HEK293 (cell line): Measurements from ENCODE around the gene ARHGAP45.

ENCODE experiments used
- CTCF ChIA-PET: fragments of 350-600 bp; formaldehyde crosslinking; extraction: SDS; loops from one replicate; lab custom pipeline; 2021; ENCODE audit warnings: antibody characterized with exemption; lab: Yijun Ruan, JAX
- POLR2A ChIA-PET: fragments of 300-600 bp; formaldehyde crosslinking; extraction: SDS; loops from one replicate; lab custom pipeline; 2020; ENCODE audit warnings: antibody characterized with exemption, inconsistent platforms; lab: Yijun Ruan, JAX
- H3K27ac ChIP-seq: fragments of 200-500 bp; sonication (Bioruptor generic); 2 replicates; pipeline ENCODE4 v1.5.1; 2014; ENCODE audit warnings: low read depth, low read length, control low read depth, inconsistent platforms; ENCODE audit errors: extremely low read depth
- H3K36me3 ChIP-seq, 2 experiments: fragments of 200-500 bp in 1 of 2; sonication (Bioruptor generic) in 1 of 2; 1 replicate in 1 of 2; 2 replicates in 1 of 2; pipeline ENCODE4 v1.5.1; 2014 to 2017; ENCODE audit warnings: inconsistent platforms in 2 of 2, low read length in 2 of 2; ENCODE audit not compliant: control insufficient read depth in 2 of 2, insufficient read depth in 1 of 2
- H3K4me1 ChIP-seq: fragments of 200-500 bp; sonication (Bioruptor generic); 2 replicates; pipeline ENCODE4 v1.5.1; 2014; ENCODE audit warnings: mild to moderate bottlenecking, low read length, inconsistent platforms; ENCODE audit not compliant: control insufficient read depth, insufficient read depth
- H3K4me3 ChIP-seq: 2 replicates; pipeline ENCODE4 v1.5.1; 2011; ENCODE audit warnings: low read depth, mild to moderate bottlenecking, control low read depth, low read length, moderate library complexity
- H3K9me3 ChIP-seq: fragments of 200-500 bp; sonication (Bioruptor generic); 2 replicates; pipeline ENCODE4 v1.5.1; 2014; ENCODE audit warnings: low read depth, low read length, inconsistent platforms; ENCODE audit not compliant: control insufficient read depth, insufficient read depth
- FEZF1 ChIP-seq: fragments of 450-650 bp; formaldehyde crosslinking; IDR thresholded peaks from 2 replicates; pipeline ENCODE4 v1.5.1; 2016; ENCODE audit warnings: missing biosample characterization, missing genetic modification characterization
- KLF16 ChIP-seq: fragments of 450-650 bp; formaldehyde crosslinking; IDR thresholded peaks from 2 replicates; pipeline ENCODE4 v1.5.1; 2017; ENCODE audit warnings: missing biosample characterization, missing genetic modification characterization
- KLF9 ChIP-seq: fragments of 450-650 bp; formaldehyde crosslinking; IDR thresholded peaks from 2 replicates; pipeline ENCODE4 v1.5.1; 2016; ENCODE audit warnings: missing biosample characterization, missing genetic modification characterization, low read depth
- SALL2 ChIP-seq: fragments of 450-650 bp; formaldehyde crosslinking; IDR thresholded peaks from 2 replicates; pipeline ENCODE4 v1.5.0; 2017; ENCODE audit warnings: missing biosample characterization, mild to moderate bottlenecking, missing genetic modification characterization, borderline replicate concordance
- YY1 ChIP-seq: fragments of 450-650 bp; formaldehyde crosslinking; IDR thresholded peaks from 2 replicates; pipeline ENCODE4 v1.5.1; 2018; ENCODE audit warnings: missing biosample characterization, missing genetic modification characterization
- ZEB2 ChIP-seq: fragments of 450-650 bp; formaldehyde crosslinking; IDR thresholded peaks from 2 replicates; pipeline ENCODE4 v1.5.1; 2016; ENCODE audit warnings: missing biosample characterization, missing genetic modification characterization
- ZIC2 ChIP-seq: fragments of 450-650 bp; formaldehyde crosslinking; IDR thresholded peaks from 2 replicates; pipeline ENCODE4 v1.5.1; 2016; ENCODE audit warnings: missing biosample characterization, missing genetic modification characterization
- ZNF157 ChIP-seq: fragments of 450-650 bp; formaldehyde crosslinking; IDR thresholded peaks from 2 replicates; pipeline ENCODE4 v1.5.1; 2016; ENCODE audit warnings: missing biosample characterization, missing genetic modification characterization
- ZNF2 ChIP-seq: fragments of 450-650 bp; formaldehyde crosslinking; IDR thresholded peaks from 2 replicates; pipeline ENCODE4 v1.5.1; 2016; ENCODE audit warnings: missing biosample characterization, missing genetic modification characterization
- ZNF214 ChIP-seq: fragments of 450-650 bp; formaldehyde crosslinking; IDR thresholded peaks from 2 replicates; pipeline ENCODE4 v1.5.1; 2017; ENCODE audit warnings: missing biosample characterization, mild to moderate bottlenecking, missing genetic modification characterization, borderline replicate concordance
- ZNF239 ChIP-seq: fragments of 450-650 bp; formaldehyde crosslinking; IDR thresholded peaks from 2 replicates; pipeline ENCODE4 v1.5.1; 2016; ENCODE audit warnings: missing biosample characterization, missing genetic modification characterization
- ZNF292 ChIP-seq: fragments of 450-650 bp; formaldehyde crosslinking; IDR thresholded peaks from 2 replicates; pipeline ENCODE4 v1.5.1; 2016; ENCODE audit warnings: low read depth, missing biosample characterization, missing genetic modification characterization, borderline replicate concordance
- ZNF391 ChIP-seq: fragments of 450-650 bp; formaldehyde crosslinking; IDR thresholded peaks from 2 replicates; pipeline ENCODE4 v1.5.1; 2016; ENCODE audit warnings: low read depth, missing biosample characterization, missing genetic modification characterization, borderline replicate concordance
- ZNF600 ChIP-seq: fragments of 450-650 bp; formaldehyde crosslinking; IDR thresholded peaks from 2 replicates; pipeline ENCODE4 v1.5.1; 2016; ENCODE audit warnings: missing biosample characterization, missing genetic modification characterization
- ZNF792 ChIP-seq: fragments of 450-650 bp; formaldehyde crosslinking; IDR thresholded peaks from 2 replicates; pipeline ENCODE4 v1.5.1; 2016; ENCODE audit warnings: missing biosample characterization, missing genetic modification characterization
- TF ChIP-seq, protein P1 (sequence below): fragments of 450-650 bp; formaldehyde crosslinking; IDR thresholded peaks from 2 replicates; pipeline ENCODE4 v1.5.1; 2016; ENCODE audit warnings: missing biosample characterization, missing genetic modification characterization
- TF ChIP-seq, protein P2 (sequence below): fragments of 450-650 bp; formaldehyde crosslinking; IDR thresholded peaks from 2 replicates; pipeline ENCODE4 v1.5.1; 2016; ENCODE audit warnings: missing biosample characterization, missing genetic modification characterization
- TF ChIP-seq, protein P3 (sequence below): fragments of 450-650 bp; formaldehyde crosslinking; IDR thresholded peaks from 2 replicates; pipeline ENCODE4 v1.5.1; 2016; ENCODE audit warnings: missing biosample characterization, missing genetic modification characterization, borderline replicate concordance
- TF ChIP-seq, protein P4 (sequence below): IDR thresholded peaks from 2 replicates; pipeline ENCODE4 v1.6.1; 2011; ENCODE audit warnings: mild to moderate bottlenecking, low read depth, low read length, borderline replicate concordance
- TF ChIP-seq, protein P5 (sequence below): fragments of 450-650 bp; formaldehyde crosslinking; IDR thresholded peaks from 2 replicates; pipeline ENCODE4 v1.5.1; 2016; ENCODE audit warnings: missing biosample characterization, missing genetic modification characterization
- TF ChIP-seq, protein P6 (sequence below): fragments of 450-650 bp; formaldehyde crosslinking; IDR thresholded peaks from 2 replicates; pipeline ENCODE4 v1.5.1; 2016; ENCODE audit warnings: missing biosample characterization, missing genetic modification characterization

The ARHGAP45 gene

DNA sequence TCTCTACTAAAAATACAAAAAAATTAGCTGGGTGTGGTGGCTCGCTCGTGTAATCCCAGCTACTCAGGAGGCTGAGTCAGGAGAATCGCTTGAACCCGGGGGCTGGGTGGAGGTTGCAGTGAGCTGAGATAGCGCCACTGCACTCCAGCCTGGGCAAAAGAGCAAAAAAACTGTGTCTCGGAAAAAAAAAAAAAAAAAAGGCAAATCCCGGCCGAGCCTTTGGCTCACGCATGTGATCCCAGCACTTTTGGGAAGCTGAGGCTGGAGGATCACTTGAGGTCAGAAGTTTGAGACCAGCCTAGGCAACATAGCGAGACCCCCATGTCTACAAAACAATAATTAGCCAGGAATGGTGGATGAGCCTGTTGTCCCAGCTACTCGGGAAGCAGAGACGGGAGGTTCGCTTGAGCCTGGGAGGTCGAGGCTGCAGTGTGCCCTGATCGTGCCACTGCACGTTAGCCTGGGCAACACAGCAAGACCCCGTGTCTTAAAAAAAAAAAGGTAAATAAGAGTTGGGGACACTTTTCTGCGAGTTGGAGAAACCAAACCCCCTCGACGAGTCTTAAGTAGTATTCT lies 36.3 kb downstream of the ARHGAP45 start (continued):
- TF ChIP-seq, protein P1, sequence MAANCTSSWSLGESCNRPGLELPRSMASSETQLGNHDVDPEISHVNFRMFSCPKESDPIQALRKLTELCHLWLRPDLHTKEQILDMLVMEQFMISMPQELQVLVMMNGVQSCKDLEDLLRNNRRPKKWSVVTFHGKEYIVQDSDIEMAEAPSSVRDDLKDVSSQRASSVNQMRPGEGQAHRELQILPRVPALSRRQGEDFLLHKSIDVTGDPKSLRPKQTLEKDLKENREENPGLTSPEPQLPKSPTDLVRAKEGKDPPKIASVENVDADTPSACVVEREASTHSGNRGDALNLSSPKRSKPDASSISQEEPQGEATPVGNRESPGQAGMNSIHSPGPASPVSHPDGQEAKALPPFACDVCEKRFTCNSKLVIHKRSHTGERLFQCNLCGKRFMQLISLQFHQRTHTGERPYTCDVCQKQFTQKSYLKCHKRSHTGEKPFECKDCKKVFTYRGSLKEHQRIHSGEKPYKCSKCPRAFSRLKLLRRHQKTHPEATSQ (tag by site-specific recombination), result peak; percentile 11; the same call in 1 of the 2 replicates
- TF ChIP-seq ZNF239 (tag by site-specific recombination), result no peak
- TF ChIP-seq ZNF391 (tag by site-specific recombination), result peak; percentile 47; the same call in 1 of the 2 replicates
- TF ChIP-seq ZNF600 (tag by site-specific recombination), result no peak
- TF ChIP-seq ZNF2, result 0 out of 2 replicates have a peak, but pooled peaks have one; percentile 28
- TF ChIP-seq YY1 (tag by site-specific recombination), result no peak
- 0 out of 2 replicates have a peak, but pooled peaks have one; percentile 16 for TF ChIP-seq ZEB2 (tag by site-specific recombination)
- TF ChIP-seq, protein P2, sequence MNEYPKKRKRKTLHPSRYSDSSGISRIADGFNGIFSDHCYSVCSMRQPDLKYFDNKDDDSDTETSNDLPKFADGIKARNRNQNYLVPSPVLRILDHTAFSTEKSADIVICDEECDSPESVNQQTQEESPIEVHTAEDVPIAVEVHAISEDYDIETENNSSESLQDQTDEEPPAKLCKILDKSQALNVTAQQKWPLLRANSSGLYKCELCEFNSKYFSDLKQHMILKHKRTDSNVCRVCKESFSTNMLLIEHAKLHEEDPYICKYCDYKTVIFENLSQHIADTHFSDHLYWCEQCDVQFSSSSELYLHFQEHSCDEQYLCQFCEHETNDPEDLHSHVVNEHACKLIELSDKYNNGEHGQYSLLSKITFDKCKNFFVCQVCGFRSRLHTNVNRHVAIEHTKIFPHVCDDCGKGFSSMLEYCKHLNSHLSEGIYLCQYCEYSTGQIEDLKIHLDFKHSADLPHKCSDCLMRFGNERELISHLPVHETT (tag by site-specific recombination), result 0 out of 2 replicates have a peak, but pooled peaks have one; percentile 26

DNA sequence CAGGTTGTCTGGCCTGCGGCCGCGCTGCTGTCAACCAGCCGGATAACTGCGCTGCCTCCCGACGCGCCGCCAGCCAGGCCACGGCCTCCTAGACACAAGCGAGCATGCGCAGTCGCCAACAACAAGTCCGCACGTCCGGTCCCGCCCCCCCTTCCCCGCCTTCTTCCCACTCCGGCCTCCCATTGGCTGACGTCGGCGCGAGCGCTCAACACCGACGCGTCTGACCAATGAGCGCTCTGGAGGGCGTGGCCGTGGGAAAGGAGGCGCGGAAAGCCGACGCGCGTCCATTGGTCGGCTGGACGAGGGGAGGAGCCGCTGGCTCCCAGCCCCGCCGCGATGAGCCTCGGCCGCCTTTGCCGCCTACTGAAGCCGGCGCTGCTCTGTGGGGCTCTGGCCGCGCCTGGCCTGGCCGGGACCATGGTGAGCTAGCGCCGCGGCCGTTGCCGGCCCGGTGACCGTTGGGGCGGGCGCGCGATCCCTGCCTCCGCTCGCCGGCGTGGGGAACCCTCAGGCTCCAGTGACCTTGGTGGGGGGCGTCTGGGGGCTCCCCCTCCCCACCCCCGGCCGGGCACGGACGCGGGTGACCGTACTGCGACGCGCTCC lies 36.8 kb downstream of the ARHGAP45 start, which contains the start of gene GPX4:
TSS of gene GPX4 (plus strand) at position 287 of the 603 bp plus-strand sequence. CDS start at position 337, 50 bp downstream.
- POLR2A ChIA-PET, result interaction anchor here (0.6 to 2.3 kb wide), 14 partner anchors 9 to 165 kb away, joined by 3 to 11 read pairs (median 4); partner anchors contain the start of genes ABCA7, ARHGAP45 and CIRBP
- Histone ChIP-seq H3K4me1 (no peaks in the 10 kb centered on the region; the same call in 1 of the 2 replicates), H3K27ac (peak within 1 kb of the TSS; percentile 92), H3K36me3 (peaks cover 0 to 33% of the 10 kb centered on the region in 2 experiments; a peak in 1 of 3 replicates), H3K4me3 (peak within 1 kb of the TSS; percentile 65), H3K9me3 (no peaks in the 10 kb centered on the region)
- CTCF ChIA-PET, result interaction anchor here (0.7 to 3.2 kb wide), 3 partner anchors 10 to 141 kb away, joined by 3 to 13 read pairs (median 3); no protein-coding TSS in a partner anchor
- TF ChIP-seq ZNF157 (tag by site-specific recombination), result no peak
- 0 out of 2 replicates have a peak, but pooled peaks have one; percentile 16 for TF ChIP-seq ZIC2 (tag by site-specific recombination)
- TF ChIP-seq, protein P3, sequence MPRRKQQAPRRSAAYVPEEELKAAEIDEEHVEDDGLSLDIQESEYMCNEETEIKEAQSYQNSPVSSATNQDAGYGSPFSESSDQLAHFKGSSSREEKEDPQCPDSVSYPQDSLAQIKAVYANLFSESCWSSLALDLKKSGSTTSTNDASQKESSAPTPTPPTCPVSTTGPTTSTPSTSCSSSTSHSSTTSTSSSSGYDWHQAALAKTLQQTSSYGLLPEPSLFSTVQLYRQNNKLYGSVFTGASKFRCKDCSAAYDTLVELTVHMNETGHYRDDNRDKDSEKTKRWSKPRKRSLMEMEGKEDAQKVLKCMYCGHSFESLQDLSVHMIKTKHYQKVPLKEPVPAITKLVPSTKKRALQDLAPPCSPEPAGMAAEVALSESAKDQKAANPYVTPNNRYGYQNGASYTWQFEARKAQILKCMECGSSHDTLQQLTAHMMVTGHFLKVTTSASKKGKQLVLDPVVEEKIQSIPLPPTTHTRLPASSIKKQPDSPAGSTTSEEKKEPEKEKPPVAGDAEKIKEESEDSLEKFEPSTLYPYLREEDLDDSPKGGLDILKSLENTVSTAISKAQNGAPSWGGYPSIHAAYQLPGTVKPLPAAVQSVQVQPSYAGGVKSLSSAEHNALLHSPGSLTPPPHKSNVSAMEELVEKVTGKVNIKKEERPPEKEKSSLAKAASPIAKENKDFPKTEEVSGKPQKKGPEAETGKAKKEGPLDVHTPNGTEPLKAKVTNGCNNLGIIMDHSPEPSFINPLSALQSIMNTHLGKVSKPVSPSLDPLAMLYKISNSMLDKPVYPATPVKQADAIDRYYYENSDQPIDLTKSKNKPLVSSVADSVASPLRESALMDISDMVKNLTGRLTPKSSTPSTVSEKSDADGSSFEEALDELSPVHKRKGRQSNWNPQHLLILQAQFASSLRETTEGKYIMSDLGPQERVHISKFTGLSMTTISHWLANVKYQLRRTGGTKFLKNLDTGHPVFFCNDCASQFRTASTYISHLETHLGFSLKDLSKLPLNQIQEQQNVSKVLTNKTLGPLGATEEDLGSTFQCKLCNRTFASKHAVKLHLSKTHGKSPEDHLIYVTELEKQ (tag by site-specific recombination), result no peak
- TF ChIP-seq, protein P4, sequence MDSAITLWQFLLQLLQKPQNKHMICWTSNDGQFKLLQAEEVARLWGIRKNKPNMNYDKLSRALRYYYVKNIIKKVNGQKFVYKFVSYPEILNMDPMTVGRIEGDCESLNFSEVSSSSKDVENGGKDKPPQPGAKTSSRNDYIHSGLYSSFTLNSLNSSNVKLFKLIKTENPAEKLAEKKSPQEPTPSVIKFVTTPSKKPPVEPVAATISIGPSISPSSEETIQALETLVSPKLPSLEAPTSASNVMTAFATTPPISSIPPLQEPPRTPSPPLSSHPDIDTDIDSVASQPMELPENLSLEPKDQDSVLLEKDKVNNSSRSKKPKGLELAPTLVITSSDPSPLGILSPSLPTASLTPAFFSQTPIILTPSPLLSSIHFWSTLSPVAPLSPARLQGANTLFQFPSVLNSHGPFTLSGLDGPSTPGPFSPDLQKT, result no peak
- TF ChIP-seq ZNF214 (tag by site-specific recombination), result no peak
- no peak for TF ChIP-seq ZNF792
- TF ChIP-seq KLF9 (tag by site-specific recombination), result peak; percentile 50
- TF ChIP-seq, protein P1 (tag by site-specific recombination), result peak; percentile 81
- TF ChIP-seq KLF16 (tag by site-specific recombination), result no peak
- TF ChIP-seq SALL2 (tag by site-specific recombination), result no peak
- no peak for TF ChIP-seq ZNF292
- TF ChIP-seq, protein P5, sequence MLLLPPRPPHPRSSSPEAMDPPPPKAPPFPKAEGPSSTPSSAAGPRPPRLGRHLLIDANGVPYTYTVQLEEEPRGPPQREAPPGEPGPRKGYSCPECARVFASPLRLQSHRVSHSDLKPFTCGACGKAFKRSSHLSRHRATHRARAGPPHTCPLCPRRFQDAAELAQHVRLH (tag by site-specific recombination), result no peak
- TF ChIP-seq, protein P6, sequence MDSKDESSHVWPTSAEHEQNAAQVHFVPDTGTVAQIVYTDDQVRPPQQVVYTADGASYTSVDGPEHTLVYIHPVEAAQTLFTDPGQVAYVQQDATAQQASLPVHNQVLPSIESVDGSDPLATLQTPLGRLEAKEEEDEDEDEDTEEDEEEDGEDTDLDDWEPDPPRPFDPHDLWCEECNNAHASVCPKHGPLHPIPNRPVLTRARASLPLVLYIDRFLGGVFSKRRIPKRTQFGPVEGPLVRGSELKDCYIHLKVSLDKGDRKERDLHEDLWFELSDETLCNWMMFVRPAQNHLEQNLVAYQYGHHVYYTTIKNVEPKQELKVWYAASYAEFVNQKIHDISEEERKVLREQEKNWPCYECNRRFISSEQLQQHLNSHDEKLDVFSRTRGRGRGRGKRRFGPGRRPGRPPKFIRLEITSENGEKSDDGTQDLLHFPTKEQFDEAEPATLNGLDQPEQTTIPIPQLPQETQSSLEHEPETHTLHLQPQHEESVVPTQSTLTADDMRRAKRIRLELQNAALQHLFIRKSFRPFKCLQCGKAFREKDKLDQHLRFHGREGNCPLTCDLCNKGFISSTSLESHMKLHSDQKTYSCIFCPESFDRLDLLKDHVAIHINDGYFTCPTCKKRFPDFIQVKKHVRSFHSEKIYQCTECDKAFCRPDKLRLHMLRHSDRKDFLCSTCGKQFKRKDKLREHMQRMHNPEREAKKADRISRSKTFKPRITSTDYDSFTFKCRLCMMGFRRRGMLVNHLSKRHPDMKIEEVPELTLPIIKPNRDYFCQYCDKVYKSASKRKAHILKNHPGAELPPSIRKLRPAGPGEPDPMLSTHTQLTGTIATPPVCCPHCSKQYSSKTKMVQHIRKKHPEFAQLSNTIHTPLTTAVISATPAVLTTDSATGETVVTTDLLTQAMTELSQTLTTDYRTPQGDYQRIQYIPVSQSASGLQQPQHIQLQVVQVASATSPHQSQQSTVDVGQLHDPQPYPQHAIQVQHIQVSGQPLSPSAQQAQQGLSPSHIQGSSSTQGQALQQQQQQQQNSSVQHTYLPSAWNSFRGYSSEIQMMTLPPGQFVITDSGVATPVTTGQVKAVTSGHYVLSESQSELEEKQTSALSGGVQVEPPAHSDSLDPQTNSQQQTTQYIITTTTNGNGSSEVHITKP, result no peak
- no peak for TF ChIP-seq FEZF1 (tag by site-specific recombination)
